HepG2 (cell line): ENCODE measurements around the gene POLE. TPM values are rescaled to one million over a fixed set of nuclear protein-coding genes. Genes with fewer than 3 reads are reported as not detected.

Experiments used
- HOMEZ ChIP-seq: IDR thresholded peaks from 2 replicates; pipeline ENCODE4 v1.6.1; 2016; ENCODE audit warnings: low read depth
- RXRB ChIP-seq: IDR thresholded peaks from 2 replicates; pipeline ENCODE4 v1.6.1; 2016; ENCODE audit warnings: borderline replicate concordance, missing genetic modification reagents, missing compliant biosample characterization
- SOX5 ChIP-seq: IDR thresholded peaks from 2 replicates; pipeline ENCODE4 v1.6.1; 2016; ENCODE audit warnings: borderline replicate concordance
- ZBED4 ChIP-seq: sonication (generic); formaldehyde crosslinking; IDR thresholded peaks from 2 replicates; pipeline ENCODE4 v1.4.0; 2020; ENCODE audit warnings: missing genetic modification reagents, borderline replicate concordance
- ZBTB25 ChIP-seq: IDR thresholded peaks from 2 replicates; pipeline ENCODE4 v1.6.1; 2018; ENCODE audit warnings: missing genetic modification reagents
- ZBTB33 ChIP-seq: sonication (generic); formaldehyde crosslinking; IDR thresholded peaks from 2 replicates; pipeline ENCODE4 v1.4.0; 2020; ENCODE audit warnings: missing genetic modification reagents
- ZFP91 ChIP-seq: sonication (generic); formaldehyde crosslinking; IDR thresholded peaks from 2 replicates; pipeline ENCODE4 v1.9.0; 2022; ENCODE audit warnings: missing genetic modification reagents, mild to moderate bottlenecking, borderline replicate concordance
- ZFX ChIP-seq: sonication (generic); formaldehyde crosslinking; IDR thresholded peaks from 2 replicates; pipeline ENCODE4 v1.4.0; 2020; ENCODE audit warnings: mild to moderate bottlenecking, low read depth, missing genetic modification reagents, moderate library complexity
- ZNF205 ChIP-seq: IDR thresholded peaks from 2 replicates; pipeline ENCODE4 v1.6.1; 2018; ENCODE audit warnings: missing biosample characterization, missing genetic modification reagents
- ZNF687 ChIP-seq: sonication (generic); formaldehyde crosslinking; IDR thresholded peaks from 2 replicates; pipeline ENCODE4 v1.5.1; 2020; ENCODE audit warnings: mild to moderate bottlenecking, missing genetic modification reagents, moderate library complexity
- ZNF891 ChIP-seq: sonication (generic); formaldehyde crosslinking; IDR thresholded peaks from 2 replicates; pipeline ENCODE4 v1.5.0; 2020; ENCODE audit warnings: mild to moderate bottlenecking, missing genetic modification reagents
- polyA plus RNA-seq, 8 experiments: library from polyadenylated mRNA; depleted of rRNA in 3 of 8; stranded (reverse) in 7 of 8; unstranded in 1 of 8; fragments of >200 nt; fragmentation: Illumina TruSeq in 4 of 8; extraction: Trizol in 4 of 8; gene quantifications; 2 replicates each; pipeline versions ENCODE4 v1.2.1 to v1.2.3, GENCODE V29; 2011 to 2016; ENCODE audit warnings: low read depth in 4 of 8, missing spikeins in 1 of 8, mixed read lengths in 1 of 8; ENCODE audit not compliant: insufficient read depth in 1 of 8
- total RNA-seq, 5 experiments: library from RNA; depleted of rRNA; stranded (reverse); fragments of >200 nt; fragmentation: Illumina TruSeq; extraction: Trizol; gene quantifications; 2 replicates each; pipeline ENCODE4 v1.2.3, GENCODE V29; 2016; ENCODE audit warnings: low read depth in 1 of 5

Gene POLE
- total and polyA plus RNA-seq, 2 of the 13 experiments (the other 11 are each of a cell fraction or from before 2014, with no cell fraction given): 25.3 to 52.2 TPM

- TF ChIP-seq ZBTB25 (0 out of 2 replicates have a peak, but pooled peaks have one; percentile 27), SOX5 (CRISPR knock-in tag) (0 out of 2 replicates have a peak, but pooled peaks have one; percentile 10), ZFX (CRISPR knock-in tag) (peak; percentile 50), ZFP91 (CRISPR knock-in tag) (peak; percentile 59; the same call in 1 of the 2 replicates), ZNF205 (CRISPR knock-in tag) (0 out of 2 replicates have a peak, but pooled peaks have one; percentile 29), ZNF891 (CRISPR knock-in tag) (peak; percentile 80), ZBTB33 (CRISPR knock-in tag) (peak; percentile 24; the same call in 1 of the 2 replicates), ZNF687 (CRISPR knock-in tag) (peak; percentile 90), ZBED4 (peak; percentile 37; the same call in 1 of the 2 replicates), HOMEZ (CRISPR knock-in tag) (peak; percentile 40; the same call in 1 of the 2 replicates), RXRB (CRISPR knock-in tag) (peak; percentile 25; the same call in 1 of the 2 replicates)
Observed at GRCh38 chr12:132600048-132601032, 86.8 kb downstream of the POLE start (continued).
